ENCODE data around the gene FAM193A.

The FAM193A gene

DNA sequence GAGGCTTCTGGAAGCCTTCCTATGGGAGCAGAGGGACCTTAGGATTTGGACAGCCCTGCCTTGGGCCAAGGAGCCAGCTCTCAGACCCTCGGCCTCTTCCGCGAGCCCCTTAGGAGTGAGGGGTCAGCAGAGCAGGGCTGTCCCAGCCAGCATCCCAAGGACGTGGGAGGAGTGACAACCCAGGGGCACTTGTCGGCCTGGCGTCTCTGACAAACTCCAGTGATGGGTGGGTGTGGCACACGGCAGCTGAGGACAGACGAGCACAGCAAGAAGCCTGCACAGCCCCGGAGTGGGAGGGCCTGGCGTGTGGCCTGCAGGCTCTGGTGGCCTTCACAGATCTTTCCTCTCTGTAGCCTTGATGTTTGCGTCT, 231.2 kb downstream of the FAM193A start:
- no peak overlapping the region for H3K27ac ChIP-seq (replicated peaks)
- TF ChIP-seq, protein P1, sequence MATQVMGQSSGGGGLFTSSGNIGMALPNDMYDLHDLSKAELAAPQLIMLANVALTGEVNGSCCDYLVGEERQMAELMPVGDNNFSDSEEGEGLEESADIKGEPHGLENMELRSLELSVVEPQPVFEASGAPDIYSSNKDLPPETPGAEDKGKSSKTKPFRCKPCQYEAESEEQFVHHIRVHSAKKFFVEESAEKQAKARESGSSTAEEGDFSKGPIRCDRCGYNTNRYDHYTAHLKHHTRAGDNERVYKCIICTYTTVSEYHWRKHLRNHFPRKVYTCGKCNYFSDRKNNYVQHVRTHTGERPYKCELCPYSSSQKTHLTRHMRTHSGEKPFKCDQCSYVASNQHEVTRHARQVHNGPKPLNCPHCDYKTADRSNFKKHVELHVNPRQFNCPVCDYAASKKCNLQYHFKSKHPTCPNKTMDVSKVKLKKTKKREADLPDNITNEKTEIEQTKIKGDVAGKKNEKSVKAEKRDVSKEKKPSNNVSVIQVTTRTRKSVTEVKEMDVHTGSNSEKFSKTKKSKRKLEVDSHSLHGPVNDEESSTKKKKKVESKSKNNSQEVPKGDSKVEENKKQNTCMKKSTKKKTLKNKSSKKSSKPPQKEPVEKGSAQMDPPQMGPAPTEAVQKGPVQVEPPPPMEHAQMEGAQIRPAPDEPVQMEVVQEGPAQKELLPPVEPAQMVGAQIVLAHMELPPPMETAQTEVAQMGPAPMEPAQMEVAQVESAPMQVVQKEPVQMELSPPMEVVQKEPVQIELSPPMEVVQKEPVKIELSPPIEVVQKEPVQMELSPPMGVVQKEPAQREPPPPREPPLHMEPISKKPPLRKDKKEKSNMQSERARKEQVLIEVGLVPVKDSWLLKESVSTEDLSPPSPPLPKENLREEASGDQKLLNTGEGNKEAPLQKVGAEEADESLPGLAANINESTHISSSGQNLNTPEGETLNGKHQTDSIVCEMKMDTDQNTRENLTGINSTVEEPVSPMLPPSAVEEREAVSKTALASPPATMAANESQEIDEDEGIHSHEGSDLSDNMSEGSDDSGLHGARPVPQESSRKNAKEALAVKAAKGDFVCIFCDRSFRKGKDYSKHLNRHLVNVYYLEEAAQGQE (IDR thresholded peaks at IDR 0.05; ENCODE audit: insufficient replicate concordance, low read depth), result no peak
- TF ChIP-seq POLR2AphosphoS5 (IDR thresholded peaks at IDR 0.05; ENCODE audit: low read depth) (no peak), GABPA (IDR thresholded peaks at IDR 0.05; ENCODE audit: low read depth) (no peak), SPI1 (IDR thresholded peaks at IDR 0.05; ENCODE audit: borderline replicate concordance, low read depth) (no peak)
- TF ChIP-seq, protein P2, sequence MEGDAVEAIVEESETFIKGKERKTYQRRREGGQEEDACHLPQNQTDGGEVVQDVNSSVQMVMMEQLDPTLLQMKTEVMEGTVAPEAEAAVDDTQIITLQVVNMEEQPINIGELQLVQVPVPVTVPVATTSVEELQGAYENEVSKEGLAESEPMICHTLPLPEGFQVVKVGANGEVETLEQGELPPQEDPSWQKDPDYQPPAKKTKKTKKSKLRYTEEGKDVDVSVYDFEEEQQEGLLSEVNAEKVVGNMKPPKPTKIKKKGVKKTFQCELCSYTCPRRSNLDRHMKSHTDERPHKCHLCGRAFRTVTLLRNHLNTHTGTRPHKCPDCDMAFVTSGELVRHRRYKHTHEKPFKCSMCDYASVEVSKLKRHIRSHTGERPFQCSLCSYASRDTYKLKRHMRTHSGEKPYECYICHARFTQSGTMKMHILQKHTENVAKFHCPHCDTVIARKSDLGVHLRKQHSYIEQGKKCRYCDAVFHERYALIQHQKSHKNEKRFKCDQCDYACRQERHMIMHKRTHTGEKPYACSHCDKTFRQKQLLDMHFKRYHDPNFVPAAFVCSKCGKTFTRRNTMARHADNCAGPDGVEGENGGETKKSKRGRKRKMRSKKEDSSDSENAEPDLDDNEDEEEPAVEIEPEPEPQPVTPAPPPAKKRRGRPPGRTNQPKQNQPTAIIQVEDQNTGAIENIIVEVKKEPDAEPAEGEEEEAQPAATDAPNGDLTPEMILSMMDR (IDR thresholded peaks at IDR 0.05; ENCODE audit: insufficient read depth, low read length), result no peak
- H3K27me3 ChIP-seq (ENCODE audit: insufficient read depth, poor library complexity, severe bottlenecking), result no peaks in the 10 kb centered on the region
- no peak for DNase-seq (ENCODE audit: low read depth in 1 of 2, low spot score in 1 of 2)
- no peak overlapping the region for H3K4me3 ChIP-seq (replicated peaks; ENCODE audit: insufficient read depth, low read length)

DNA sequence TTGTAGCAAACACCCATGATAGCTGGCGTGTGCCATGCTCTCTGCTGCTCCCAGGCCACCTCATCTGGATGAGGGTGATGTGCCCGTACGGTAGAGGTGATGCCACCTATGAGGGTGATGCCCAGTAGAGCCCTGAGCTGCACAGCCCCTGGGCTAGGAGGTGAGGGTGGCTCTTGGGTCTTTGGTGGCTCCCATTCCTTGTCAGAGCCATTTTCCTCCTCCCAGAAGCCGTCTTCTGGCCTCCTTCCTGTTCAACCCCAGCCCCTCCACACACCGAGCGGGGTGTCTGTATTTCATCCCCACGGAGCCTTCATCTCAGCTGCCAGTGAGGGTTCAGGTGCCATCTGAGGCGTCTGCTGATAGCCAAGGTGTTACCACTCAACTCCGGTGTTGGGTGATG, 231.7 kb downstream of the FAM193A start:
- no peak for DNase-seq (ENCODE audit: low read depth in 1 of 2, low spot score in 1 of 2)
- TF ChIP-seq GABPA (IDR thresholded peaks at IDR 0.05; ENCODE audit: low read depth) (no peak), SPI1 (IDR thresholded peaks at IDR 0.05; ENCODE audit: borderline replicate concordance, low read depth) (no peak), POLR2AphosphoS5 (IDR thresholded peaks at IDR 0.05; ENCODE audit: low read depth) (no peak)
- TF ChIP-seq, protein P1 (IDR thresholded peaks at IDR 0.05; ENCODE audit: insufficient replicate concordance, low read depth), result no peak
- TF ChIP-seq, protein P2 (IDR thresholded peaks at IDR 0.05; ENCODE audit: insufficient read depth, low read length), result no peak
- no peak overlapping the region for H3K27ac ChIP-seq (replicated peaks)
- no peaks in the 10 kb centered on the region for H3K27me3 ChIP-seq (ENCODE audit: insufficient read depth, poor library complexity, severe bottlenecking)
- H3K4me3 ChIP-seq (replicated peaks; ENCODE audit: insufficient read depth, low read length), result no peak overlapping the region

DNA sequence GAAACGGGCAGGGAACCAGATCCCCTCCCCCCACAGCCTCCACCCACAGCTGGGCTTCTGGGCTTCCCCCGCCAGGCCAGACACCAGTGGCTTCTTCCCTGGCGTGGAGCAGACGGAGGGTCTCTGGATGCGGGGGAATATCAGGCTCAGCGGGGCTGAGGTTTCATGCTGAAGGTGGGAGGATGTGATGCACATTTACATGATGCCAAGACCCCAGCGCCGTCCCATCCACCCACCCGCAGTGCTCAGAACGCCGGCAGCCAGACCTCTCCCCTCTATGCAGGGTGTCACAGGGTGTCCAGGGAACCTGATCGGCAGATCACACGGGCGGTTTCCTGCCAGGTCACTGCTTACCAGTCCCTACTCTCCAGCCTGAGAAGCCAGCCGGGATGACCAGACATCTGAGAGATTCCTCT, 232.5 kb downstream of the FAM193A start:
- Histone ChIP-seq H3K4me3 (replicated peaks; ENCODE audit: insufficient read depth, low read length) (no peak overlapping the region), H3K27ac (replicated peaks) (no peak overlapping the region), H3K27me3 (ENCODE audit: insufficient read depth, poor library complexity, severe bottlenecking) (no peaks in the 10 kb centered on the region)
- TF ChIP-seq GABPA (IDR thresholded peaks at IDR 0.05; ENCODE audit: low read depth) (no peak), SPI1 (IDR thresholded peaks at IDR 0.05; ENCODE audit: borderline replicate concordance, low read depth) (no peak), POLR2AphosphoS5 (IDR thresholded peaks at IDR 0.05; ENCODE audit: low read depth) (no peak)
- TF ChIP-seq, protein P2 (IDR thresholded peaks at IDR 0.05; ENCODE audit: insufficient read depth, low read length), result no peak
- TF ChIP-seq, protein P1 (IDR thresholded peaks at IDR 0.05; ENCODE audit: insufficient replicate concordance, low read depth), result no peak
- no peak for DNase-seq (ENCODE audit: low read depth in 1 of 2, low spot score in 1 of 2)
